ENCODE measurements around the gene FBXO3.
A peak's percentile ranks its signal among the peaks of the same experiment; 100 is the strongest.
"Not testable (repeated sequence)": the region's sequence is repeated elsewhere in the genome, so short reads cannot be mapped to it uniquely, and the experiment has no call there.

Gene FBXO3

GRCh38 chr11:33731723-33732531, 42.4 kb downstream of the FBXO3 start:
- FAIRE-seq = peak; percentile 60
- DNase-seq (ENCODE audit: insufficient read length, low spot score) = no peak

- FAIRE-seq (no peak), DNase-seq (ENCODE audit: insufficient read length, low spot score) (no peak)
These were observed 43.6 kb downstream of the FBXO3 start for GRCh38 chr11:33730716-33731115.

GRCh38 chr11:33729072-33729664, 45.2 kb downstream of the FBXO3 start:
- not testable (repeated sequence) for DNase-seq (ENCODE audit: insufficient read length, low spot score); FAIRE-seq

- DNase-seq (ENCODE audit: insufficient read length, low spot score); FAIRE-seq: not testable (repeated sequence)
These were observed 46.8 kb downstream of the FBXO3 start for GRCh38 chr11:33727539-33727938.

- DNase-seq (ENCODE audit: insufficient read length, low spot score) (no peak), FAIRE-seq (no peak)
These were observed 48.8 kb downstream of the FBXO3 start for GRCh38 chr11:33725496-33725895.

- DNase-seq (ENCODE audit: insufficient read length, low spot score) (no peak), FAIRE-seq (no peak)
These were observed 49.7 kb downstream of the FBXO3 start for GRCh38 chr11:33724644-33725035.

- FAIRE-seq = no peak
- no peak for DNase-seq (ENCODE audit: insufficient read length, low spot score)
These were observed 51.0 kb downstream of the FBXO3 start for GRCh38 chr11:33723238-33723881.

- DNase-seq (ENCODE audit: insufficient read length, low spot score) (no peak), FAIRE-seq (no peak)
These were observed 51.6 kb downstream of the FBXO3 start for GRCh38 chr11:33722590-33723234.

GRCh38 chr11:33721984-33722383, 52.3 kb downstream of the FBXO3 start:
- FAIRE-seq (no peak), DNase-seq (ENCODE audit: insufficient read length, low spot score) (no peak)

GRCh38 chr11:33721426-33721825, 52.9 kb downstream of the FBXO3 start:
- DNase-seq (ENCODE audit: insufficient read length, low spot score) = no peak
- no peak for FAIRE-seq

- DNase-seq (ENCODE audit: insufficient read length, low spot score) = no peak
- FAIRE-seq = no peak
These were observed 54.7 kb downstream of the FBXO3 start for GRCh38 chr11:33719587-33719986.

- FAIRE-seq (no peak), DNase-seq (ENCODE audit: insufficient read length, low spot score) (no peak)
These were observed 55.9 kb downstream of the FBXO3 start for GRCh38 chr11:33718440-33718839.

GRCh38 chr11:33716243-33716642, 58.1 kb downstream of the FBXO3 start:
- peak; percentile 72 for FAIRE-seq
- DNase-seq (ENCODE audit: insufficient read length, low spot score) = no peak

- no peak for FAIRE-seq
- DNase-seq (ENCODE audit: insufficient read length, low spot score) = no peak
These were observed 60.4 kb downstream of the FBXO3 start for GRCh38 chr11:33713856-33714398.

- no peak for DNase-seq (ENCODE audit: insufficient read length, low spot score)
- FAIRE-seq = no peak
These were observed 61.0 kb downstream of the FBXO3 start for GRCh38 chr11:33713151-33713855.

GRCh38 chr11:33712436-33712835, 61.9 kb downstream of the FBXO3 start:
- no peak for FAIRE-seq
- DNase-seq (ENCODE audit: insufficient read length, low spot score) = no peak

- no peak for FAIRE-seq
- DNase-seq (ENCODE audit: insufficient read length, low spot score) = no peak
These were observed 64.9 kb downstream of the FBXO3 start for GRCh38 chr11:33709466-33709865.

GRCh38 chr11:33708985-33709384, 65.3 kb downstream of the FBXO3 start:
- FAIRE-seq (no peak), DNase-seq (ENCODE audit: insufficient read length, low spot score) (no peak)

GRCh38 chr11:33707831-33708230, 66.5 kb downstream of the FBXO3 start:
- FAIRE-seq; DNase-seq (ENCODE audit: insufficient read length, low spot score): not testable (repeated sequence)

- FAIRE-seq (no peak), DNase-seq (ENCODE audit: insufficient read length, low spot score) (no peak)
These were observed 67.4 kb downstream of the FBXO3 start for GRCh38 chr11:33706966-33707365.

Data from GM19239 (cell line).